ENCODE results near the gene NPIPB8. TPM values are rescaled to one million over a fixed set of nuclear protein-coding genes. Genes with fewer than 3 reads are reported as not detected.
"Not testable (repeated sequence)": the region's sequence is repeated elsewhere in the genome, so short reads cannot be mapped to it uniquely, and the experiment has no call there.

Gene NPIPB8
- total and polyA plus RNA-seq, 8 donors, result 0.16 to 6.0 (median 1.4) TPM

- H3K9me3 ChIP-seq, result no peaks in the 10 kb centered on the region
- H3K27me3 ChIP-seq, result no peaks in the 10 kb centered on the region
- intact Hi-C loops (cut with DNase I), result no loop called here
- H3K4me1 ChIP-seq, result peaks cover 0 to 21% of the 10 kb centered on the region in 2 donors
- H3K4me3 ChIP-seq, result no peak overlapping the region
- ATAC-seq (peak; percentile 70), DNase-seq (peak in 1 of 4 donors; percentile 81)
- peaks cover 0 to 7% of the 10 kb centered on the region in 2 donors for H3K36me3 ChIP-seq
- no peak for TF ChIP-seq CTCF (IDR thresholded peaks at IDR 0.05)
- peak overlapping the region; percentile 39 to 48 for H3K27ac ChIP-seq
These were observed 40.1 kb upstream of the NPIPB8 start for GRCh38 chr16:28597692-28598261.

GRCh38 chr16:28599377-28600285 lies 38.2 kb upstream of the NPIPB8 start:
- peak; percentile 40 for ATAC-seq
- H3K36me3 ChIP-seq; H3K27ac ChIP-seq; DNase-seq; intact Hi-C loops (cut with DNase I); H3K9me3 ChIP-seq; H3K4me3 ChIP-seq; H3K27me3 ChIP-seq: not testable (repeated sequence)
- H3K4me1 ChIP-seq, result peaks cover 0 to 21% of the 10 kb centered on the region in 2 donors

- not testable (repeated sequence) for ATAC-seq
These were observed 36.9 kb upstream of the NPIPB8 start for GRCh38 chr16:28600965-28601364.

GRCh38 chr16:28601589-28601988 lies 36.3 kb upstream of the NPIPB8 start:
- H3K4me3 ChIP-seq; DNase-seq; H3K9me3 ChIP-seq; H3K27ac ChIP-seq; ATAC-seq; H3K27me3 ChIP-seq; intact Hi-C loops (cut with DNase I); H3K36me3 ChIP-seq: not testable (repeated sequence)
- H3K4me1 ChIP-seq, result peaks cover 0 to 15% of the 10 kb centered on the region in 2 donors

More at GRCh38 chr16:28600965-28601364, 36.9 kb upstream of the NPIPB8 start:
- DNase-seq; H3K27me3 ChIP-seq; H3K36me3 ChIP-seq; H3K4me3 ChIP-seq; intact Hi-C loops (cut with DNase I); H3K27ac ChIP-seq; H3K9me3 ChIP-seq: not testable (repeated sequence)
- peaks cover 0 to 21% of the 10 kb centered on the region in 2 donors for H3K4me1 ChIP-seq

GRCh38 chr16:28602062-28602461 lies 35.8 kb upstream of the NPIPB8 start:
- H3K36me3 ChIP-seq; intact Hi-C loops (cut with DNase I): not testable (repeated sequence)

GRCh38 chr16:28602529-28602928 lies 35.3 kb upstream of the NPIPB8 start:
- ATAC-seq, result no peak
- intact Hi-C loops (cut with DNase I), result no loop called here
- H3K4me1 ChIP-seq, result peaks cover 0 to 6% of the 10 kb centered on the region in 2 donors
- peaks cover 0 to 10% of the 10 kb centered on the region in 2 donors for H3K36me3 ChIP-seq
- no peak overlapping the region for H3K27ac ChIP-seq
- no peaks in the 10 kb centered on the region for H3K27me3 ChIP-seq
- no peak for TF ChIP-seq CTCF (IDR thresholded peaks at IDR 0.05)
- no peaks in the 10 kb centered on the region for H3K9me3 ChIP-seq
- DNase-seq, result no peak
- no peak overlapping the region for H3K4me3 ChIP-seq

More at GRCh38 chr16:28602062-28602461, 35.8 kb upstream of the NPIPB8 start:
- not testable (repeated sequence) for H3K27me3 ChIP-seq, H3K4me3 ChIP-seq, ATAC-seq, H3K9me3 ChIP-seq, DNase-seq, H3K27ac ChIP-seq
- H3K4me1 ChIP-seq, result peaks cover 0 to 10% of the 10 kb centered on the region in 2 donors

Data from left lung (tissue), 10 donors.